Nephron (organoid): Measurements from ENCODE around the gene YPEL5.

Experiments
- H3K27ac Mint-ChIP-seq, 3 experiments: 2 replicates each; pipeline ENCODE4 v1.8.0; 2020; ENCODE audit warnings: mixed read lengths in 3 of 3, mild to moderate bottlenecking in 2 of 3, moderate library complexity in 1 of 3
- H3K27me3 Mint-ChIP-seq: 2 replicates; pipeline ENCODE4 v1.8.0; 2021; ENCODE audit warnings: low read depth, mild to moderate bottlenecking, moderate library complexity, mixed read lengths
- H3K36me3 Mint-ChIP-seq: 2 replicates; pipeline ENCODE4 v1.8.0; 2020; ENCODE audit warnings: low read depth, mixed read lengths
- H3K4me1 Mint-ChIP-seq: 2 replicates; pipeline ENCODE4 v1.8.0; 2020; ENCODE audit warnings: mixed read lengths
- H3K4me3 Mint-ChIP-seq, 3 experiments: 2 replicates each; pipeline ENCODE4 v1.8.0; 2020; ENCODE audit warnings: mild to moderate bottlenecking in 3 of 3, mixed read lengths in 3 of 3, moderate library complexity in 2 of 3
- H3K9me3 Mint-ChIP-seq: 2 replicates; pipeline ENCODE4 v1.8.0; 2020; ENCODE audit warnings: mixed read lengths
- CTCF ChIP-seq, 3 experiments: fragments of 200-600 bp; sonication (generic); IDR thresholded peaks; one replicate each; pipeline ENCODE4 v1.5.0; 2021; ENCODE audit warnings: antibody characterized with exemption in 3 of 3; ENCODE audit not compliant: unreplicated experiment in 3 of 3

The YPEL5 gene

GRCh38 chr2:30127016-30127893 lies 19.6 kb upstream of the YPEL5 start:
- Mint-ChIP-seq H3K9me3 (no peaks in the 10 kb centered on the region), H3K4me3 (no peak overlapping the region), H3K36me3 (no peaks in the 10 kb centered on the region), H3K27ac (no peak overlapping the region), H3K27me3 (peaks cover 8% of the 10 kb centered on the region), H3K4me1 (no peaks in the 10 kb centered on the region)
- no peak for TF ChIP-seq CTCF (IDR thresholded peaks at IDR 0.05; ENCODE audit: unreplicated experiment in 3 of 3)

DNA sequence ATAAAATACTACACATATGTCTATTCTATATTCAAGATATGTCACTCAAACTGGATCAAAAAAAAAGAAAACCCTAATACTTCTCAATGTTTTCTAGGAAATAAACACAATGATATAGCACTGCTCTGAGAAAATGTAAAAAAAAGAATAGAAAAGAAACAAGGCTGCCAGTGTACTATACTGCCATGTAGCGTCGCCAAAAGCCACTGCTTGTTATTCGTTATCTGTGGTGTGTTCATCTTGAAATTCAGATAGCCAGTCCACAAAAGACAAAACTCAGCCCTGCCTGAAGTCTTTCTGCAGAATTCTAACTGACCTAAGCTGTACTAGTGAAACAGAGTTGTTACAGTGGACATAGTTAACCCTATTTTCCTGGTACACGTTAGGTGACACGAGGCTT lies 12.2 kb upstream of the YPEL5 start:
- no peak for TF ChIP-seq CTCF (IDR thresholded peaks at IDR 0.05; ENCODE audit: unreplicated experiment in 3 of 3)
- H3K4me3 Mint-ChIP-seq, result no peak overlapping the region
- H3K27me3 Mint-ChIP-seq, result peaks cover 3% of the 10 kb centered on the region

GRCh38 chr2:30135541-30135940 lies 11.3 kb upstream of the YPEL5 start:
- H3K27me3 Mint-ChIP-seq, result peaks cover 6% of the 10 kb centered on the region
- H3K4me3 Mint-ChIP-seq, result no peak overlapping the region
- no peaks in the 10 kb centered on the region for H3K36me3 Mint-ChIP-seq
- no peak for TF ChIP-seq CTCF (IDR thresholded peaks at IDR 0.05; ENCODE audit: unreplicated experiment in 3 of 3)
- H3K4me1 Mint-ChIP-seq, result no peaks in the 10 kb centered on the region
- H3K27ac Mint-ChIP-seq, result no peak overlapping the region
- H3K9me3 Mint-ChIP-seq, result no peaks in the 10 kb centered on the region

More for the DNA sequence above, 12.2 kb upstream of the YPEL5 start:
- no peaks in the 10 kb centered on the region for H3K9me3 Mint-ChIP-seq
- no peak overlapping the region for H3K27ac Mint-ChIP-seq
- H3K4me1 Mint-ChIP-seq, result no peaks in the 10 kb centered on the region
- no peaks in the 10 kb centered on the region for H3K36me3 Mint-ChIP-seq

GRCh38 chr2:30136764-30137444 lies 9.9 kb upstream of the YPEL5 start:
- H3K27ac Mint-ChIP-seq, result no peak overlapping the region
- H3K9me3 Mint-ChIP-seq, result no peaks in the 10 kb centered on the region
- TF ChIP-seq CTCF (IDR thresholded peaks at IDR 0.05; ENCODE audit: unreplicated experiment in 3 of 3), result no peak
- H3K4me1 Mint-ChIP-seq, result no peaks in the 10 kb centered on the region
- H3K27me3 Mint-ChIP-seq, result peaks cover 7% of the 10 kb centered on the region
- no peak overlapping the region for H3K4me3 Mint-ChIP-seq
- no peaks in the 10 kb centered on the region for H3K36me3 Mint-ChIP-seq

GRCh38 chr2:30139131-30139870 lies 7.5 kb upstream of the YPEL5 start:
- Mint-ChIP-seq H3K27ac (no peak overlapping the region), H3K36me3 (no peaks in the 10 kb centered on the region), H3K27me3 (peaks cover 7% of the 10 kb centered on the region), H3K4me3 (no peak overlapping the region), H3K4me1 (no peaks in the 10 kb centered on the region), H3K9me3 (no peaks in the 10 kb centered on the region)
- no peak for TF ChIP-seq CTCF (IDR thresholded peaks at IDR 0.05; ENCODE audit: unreplicated experiment in 3 of 3)
